RWPE1 (cell line): ENCODE measurements around the gene RNF224.

Experiments used
- CTCF ChIA-PET: fragments of 350-600 bp; sonication (Branson Sonifier 250); formaldehyde crosslinking; extraction: SDS; loops from one replicate; lab custom pipeline; 2021; lab: Yijun Ruan, JAX
- POLR2A ChIA-PET: fragments of 400-600 bp; formaldehyde crosslinking; extraction: SDS; loops from one replicate; lab custom pipeline; 2020; ENCODE audit warnings: antibody characterized with exemption; ENCODE audit not compliant: low non-redundant PET; lab: Yijun Ruan, JAX
- DNase-seq: peaks from one replicate; pipeline ENCODE4 v3.0.0; 2012; ENCODE audit warnings: low spot score
- H3K27ac ChIP-seq: fragments of 450-650 bp; 2 replicates; pipeline ENCODE4 v1.5.1; 2017
- TF ChIP-seq, protein P1 (sequence below): fragments of 450-650 bp; conservative IDR thresholded peaks from 2 replicates; pipeline ENCODE4 v1.5.1; 2017; ENCODE audit warnings: low read depth, mild to moderate bottlenecking

RNF224 gene

GRCh38 chr9:137276473-137277328, 49.4 kb downstream of the RNF224 start:
- CTCF ChIA-PET: interaction anchor here (0.6 to 2.2 kb wide), 7 partner anchors 7 to 157 kb away, joined by 3 to 13 read pairs (median 3); partner anchors contain the start of gene NRARP
- peak overlapping the region; percentile 94 for H3K27ac ChIP-seq
- POLR2A ChIA-PET: interaction anchor here (0.6 to 1.7 kb wide), 6 partner anchors 10 to 301 kb away, joined by 3 to 9 read pairs (median 4); partner anchors contain the start of gene TUBB4B
- DNase-seq: no peak
- TF ChIP-seq, protein P1, sequence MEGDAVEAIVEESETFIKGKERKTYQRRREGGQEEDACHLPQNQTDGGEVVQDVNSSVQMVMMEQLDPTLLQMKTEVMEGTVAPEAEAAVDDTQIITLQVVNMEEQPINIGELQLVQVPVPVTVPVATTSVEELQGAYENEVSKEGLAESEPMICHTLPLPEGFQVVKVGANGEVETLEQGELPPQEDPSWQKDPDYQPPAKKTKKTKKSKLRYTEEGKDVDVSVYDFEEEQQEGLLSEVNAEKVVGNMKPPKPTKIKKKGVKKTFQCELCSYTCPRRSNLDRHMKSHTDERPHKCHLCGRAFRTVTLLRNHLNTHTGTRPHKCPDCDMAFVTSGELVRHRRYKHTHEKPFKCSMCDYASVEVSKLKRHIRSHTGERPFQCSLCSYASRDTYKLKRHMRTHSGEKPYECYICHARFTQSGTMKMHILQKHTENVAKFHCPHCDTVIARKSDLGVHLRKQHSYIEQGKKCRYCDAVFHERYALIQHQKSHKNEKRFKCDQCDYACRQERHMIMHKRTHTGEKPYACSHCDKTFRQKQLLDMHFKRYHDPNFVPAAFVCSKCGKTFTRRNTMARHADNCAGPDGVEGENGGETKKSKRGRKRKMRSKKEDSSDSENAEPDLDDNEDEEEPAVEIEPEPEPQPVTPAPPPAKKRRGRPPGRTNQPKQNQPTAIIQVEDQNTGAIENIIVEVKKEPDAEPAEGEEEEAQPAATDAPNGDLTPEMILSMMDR: no peak

- H3K27ac ChIP-seq: peak within 1 kb of the TSS; percentile 94
- peak; percentile 97 for DNase-seq
- POLR2A ChIA-PET: interaction anchor here (0.6 to 1.7 kb wide), 6 partner anchors 9 to 300 kb away, joined by 3 to 9 read pairs (median 4); partner anchors contain the start of gene TUBB4B
- TF ChIP-seq, protein P1: peak; percentile 73
- CTCF ChIA-PET: interaction anchor here (0.6 to 2.2 kb wide), 9 partner anchors 8 to 173 kb away, joined by 3 to 13 read pairs (median 3); partner anchors contain the start of gene NRARP
Measured at GRCh38 chr9:137277329-137278041, 50.2 kb downstream of the RNF224 start, which contains the start of gene TOR4A. TSS of gene TOR4A (plus strand) at chr9:137277726. CDS start at chr9:137278690, 964 bp downstream.

DNA sequence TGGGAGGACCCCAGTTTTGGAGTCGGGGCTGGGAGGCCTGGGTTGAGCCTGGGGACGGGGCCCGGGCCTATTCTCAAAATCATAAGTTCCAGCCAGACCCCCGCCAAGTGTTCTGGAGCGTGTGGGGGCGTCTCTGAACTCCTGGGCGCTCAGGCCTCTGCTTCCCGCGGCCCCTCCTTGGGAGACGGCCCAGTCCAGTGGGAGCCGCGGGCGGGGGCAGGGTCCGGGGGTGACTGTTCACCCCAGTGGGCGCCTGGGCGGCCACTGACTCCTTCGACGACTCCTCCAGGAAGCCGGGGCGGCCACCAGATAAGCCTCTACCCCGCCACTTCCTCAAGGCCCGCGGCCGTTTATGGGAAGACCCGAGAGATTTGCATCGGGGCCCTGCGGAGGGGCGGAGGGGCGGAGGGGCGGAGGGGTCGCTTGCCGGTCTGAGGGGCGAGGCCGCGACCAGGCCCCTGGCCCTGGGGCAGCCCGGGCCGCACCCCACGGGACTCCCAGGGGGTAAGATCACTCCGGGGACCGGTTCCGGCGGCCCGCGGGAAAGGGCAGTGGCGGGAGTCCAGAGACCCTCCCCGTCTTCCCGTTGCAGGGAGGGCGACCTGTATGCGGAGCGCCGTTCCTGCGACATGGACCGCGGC, 50.9 kb downstream of the RNF224 start:
- no peak for DNase-seq
- ChIA-PET CTCF (interaction anchor here (0.6 to 2.2 kb wide), 6 partner anchors 16 to 174 kb away, joined by 3 to 13 read pairs (median 3); partner anchors contain the start of gene NRARP), POLR2A (interaction anchor here (1.0 to 1.7 kb wide), 5 partner anchors 8 to 37 kb away, joined by 3 to 9 read pairs (median 5); partner anchors contain the start of gene TUBB4B)
- TF ChIP-seq, protein P1: no peak
- peak overlapping the region; percentile 94 for H3K27ac ChIP-seq
